ENCODE results near the gene POMGNT1. TPM values are rescaled to one million over a fixed set of nuclear protein-coding genes. Genes with fewer than 3 reads are reported as not detected.

The POMGNT1 gene
- total and polyA plus RNA-seq, 2 of the 8 experiments (the other 6 are each of a cell fraction or from before 2014, with no cell fraction given) = 28.0 to 40.3 TPM

- WGBS, 2 experiments (ENCODE audit: extremely low coverage in 1 of 2, insufficient coverage in 1 of 2, insufficient read length in 1 of 2, insufficient replicate concordance in 2 of 2, low coverage in 1 of 2, low lambda C conversion rate in 2 of 2, missing lambda C conversion rate in 1 of 2) = 92% methylated on average over 9 of the region's 9 CpGs; no CpG with 5 or more reads in 1 of the 2 experiments
- peaks cover 0 to 3% of the 10 kb centered on the region in 2 experiments for H4K20me1 ChIP-seq (replicated peaks in 1 of 2; ENCODE audit: control insufficient read depth in 1 of 2, insufficient read depth in 2 of 2, low read length in 2 of 2)
- no peak overlapping the region for H3K27ac ChIP-seq (ENCODE audit: low read depth, low read length)
- no peak overlapping the region for H2BK5ac ChIP-seq (ENCODE audit: low read depth, low read length)
- H4K8ac ChIP-seq (ENCODE audit: extremely low read depth, insufficient read depth, low read length) = no peak overlapping the region
- H3K79me1 ChIP-seq (ENCODE audit: low read depth, low read length) = no peaks in the 10 kb centered on the region
- ChIA-PET POLR2A (ENCODE audit: partially characterized antibody) (interaction anchor here (0.9 to 1.6 kb wide), 2 partner anchors 8 to 10 kb away, joined by 3 to 5 read pairs; no protein-coding TSS in a partner anchor), CTCF (ENCODE audit: partially characterized antibody) (interaction anchor here (0.7 to 5.2 kb wide), 4 partner anchors 10 to 154 kb away, joined by 4 to 34 read pairs (median 9); no protein-coding TSS in a partner anchor)
- H2BK15ac ChIP-seq (ENCODE audit: low read length) = no peak overlapping the region
- no peak overlapping the region for H4K5ac ChIP-seq (ENCODE audit: insufficient read length, low read depth, low read length)
- H2BK20ac ChIP-seq (ENCODE audit: low read length) = no peak overlapping the region
- no peak overlapping the region for H3K56ac ChIP-seq (replicated peaks; ENCODE audit: insufficient read length, low read depth, low read length)
- H3K4me1 ChIP-seq (replicated peaks in 1 of 4; ENCODE audit: control insufficient read depth in 3 of 4, insufficient read depth in 4 of 4, low read length in 3 of 4) = no peaks in the 10 kb centered on the region
- peak overlapping the region in 1 of 4 experiments; percentile 37; a peak in 2 of 7 replicates for H3K9ac ChIP-seq (replicated peaks in 1 of 4; ENCODE audit: extremely low read depth in 1 of 4, low read depth in 3 of 4, low read length in 3 of 4)
- FAIRE-seq (no peak), DNase-seq (ENCODE audit: low read depth in 1 of 2, low spot score in 2 of 2) (no peak)
- no peak overlapping the region for H3K4me3 ChIP-seq (ENCODE audit: extremely low read depth in 1 of 4, insufficient read depth in 2 of 4, low read depth in 3 of 4, low read length in 4 of 4)
- H3K18ac ChIP-seq (ENCODE audit: extremely low read depth, low read length) = no peak overlapping the region
- H3K79me2 ChIP-seq (ENCODE audit: control insufficient read depth in 1 of 2, insufficient read depth in 2 of 2, low read length in 2 of 2) = no peaks in the 10 kb centered on the region
- peaks cover 0 to 11% (median 8%) of the 10 kb centered on the region in 4 experiments; a peak in 5 of 8 replicates for H3K36me3 ChIP-seq (ENCODE audit: control insufficient read depth in 2 of 4, insufficient read depth in 4 of 4, low read length in 3 of 4)
- no peak overlapping the region for H3K4ac ChIP-seq (replicated peaks; ENCODE audit: insufficient read length, low read depth, low read length)
- no peak overlapping the region for H2AFZ ChIP-seq (ENCODE audit: low read length)
- H3K23ac ChIP-seq (ENCODE audit: insufficient read length) = no peak overlapping the region
- H3K4me2 ChIP-seq (ENCODE audit: insufficient read depth in 1 of 2, low read depth in 2 of 2, low read length in 2 of 2) = no peak overlapping the region
- H4K91ac ChIP-seq (replicated peaks; ENCODE audit: insufficient read length, low read length) = no peak overlapping the region
- no peak overlapping the region for H2BK12ac ChIP-seq (ENCODE audit: low read depth, low read length)
- no peaks in the 10 kb centered on the region for H3K9me3 ChIP-seq (ENCODE audit: insufficient read depth in 2 of 2, low read depth in 1 of 2, low read length in 1 of 2)
- H2BK120ac ChIP-seq (replicated peaks; ENCODE audit: low read depth, low read length) = no peak overlapping the region
- no peak overlapping the region for H2AK5ac ChIP-seq (ENCODE audit: low read depth, low read length)
- no peak overlapping the region for H3K14ac ChIP-seq (ENCODE audit: insufficient read length)
- H3K27me3 ChIP-seq (replicated peaks in 1 of 4; ENCODE audit: control insufficient read depth in 3 of 4, extremely low read depth in 1 of 4, insufficient read depth in 3 of 4, low read length in 3 of 4) = no peaks in the 10 kb centered on the region
- no peaks in the 10 kb centered on the region for H3K23me2 ChIP-seq (ENCODE audit: low read depth, low read length)
- no peak for TF ChIP-seq HDAC2 (IDR thresholded peaks at IDR 0.05; ENCODE audit: borderline replicate concordance in 1 of 2, low read depth in 2 of 2, low read length in 2 of 2)
- TF ChIP-seq CBX5 (IDR thresholded peaks at IDR 0.05; ENCODE audit: low read depth, low read length) = no peak
- TF ChIP-seq BCL11A (IDR thresholded peaks at IDR 0.05; ENCODE audit: low read depth in 2 of 2, low read length in 2 of 2) = no peak
- no peak for TF ChIP-seq CHD1 (IDR thresholded peaks at IDR 0.05; ENCODE audit: low read depth, low read length)
- no peak for TF ChIP-seq SP2 (IDR thresholded peaks at IDR 0.05; ENCODE audit: low read length)
- no peak for TF ChIP-seq JUN (IDR thresholded peaks at IDR 0.05; ENCODE audit: low read depth, low read length)
- TF ChIP-seq ATF2 (IDR thresholded peaks at IDR 0.05; ENCODE audit: low read length) = no peak
- no peak for TF ChIP-seq KDM4A (IDR thresholded peaks at IDR 0.05; ENCODE audit: low read depth, low read length, severe bottlenecking)
- TF ChIP-seq SAP30 (IDR thresholded peaks at IDR 0.05; ENCODE audit: insufficient read depth, insufficient replicate concordance, low read length) = no peak
- no peak for TF ChIP-seq POLR2A (IDR thresholded peaks at IDR 0.05; ENCODE audit: control extremely low read depth in 1 of 2, low read depth in 2 of 2, low read length in 2 of 2)
- TF ChIP-seq SIX5 (IDR thresholded peaks at IDR 0.05; ENCODE audit: low read depth, low read length) = no peak
Observed at GRCh38 chr1:46191033-46191701, 7.1 kb downstream of the POMGNT1 start.
